SJCRH30 (cell line): ENCODE data around the gene PTPN14. TPM values are rescaled to one million over a fixed set of nuclear protein-coding genes. Genes with fewer than 3 reads are reported as not detected.

Experiments used
- DNase-seq, 2 experiments: peaks; one replicate each; pipeline ENCODE4 v3.0.0-alpha.2; 2015 to 2020
- H3K27ac ChIP-seq: fragments of 250-450 bp; sonication (Bioruptor Pico); 2 replicates; pipeline ENCODE4 v1.5.1; 2020; ENCODE audit warnings: mild to moderate bottlenecking, moderate library complexity
- H3K27me3 ChIP-seq: fragments of 250-450 bp; sonication (Bioruptor Pico); 2 replicates; pipeline ENCODE4 v1.5.1; 2020; ENCODE audit warnings: mild to moderate bottlenecking, moderate library complexity
- H3K36me3 ChIP-seq: fragments of 250-450 bp; sonication (Bioruptor Pico); 2 replicates; pipeline ENCODE4 v1.5.1; 2020; ENCODE audit warnings: mild to moderate bottlenecking, moderate library complexity
- H3K4me1 ChIP-seq: fragments of 250-450 bp; sonication (Bioruptor Pico); 2 replicates; pipeline ENCODE4 v1.5.1; 2020; ENCODE audit warnings: mild to moderate bottlenecking, moderate library complexity
- H3K4me3 ChIP-seq: fragments of 250-450 bp; sonication (Bioruptor Pico); 2 replicates; pipeline ENCODE4 v1.5.1; 2020; ENCODE audit warnings: mild to moderate bottlenecking, moderate library complexity
- H3K9me3 ChIP-seq: fragments of 250-450 bp; sonication (Bioruptor Pico); replicated peaks from 2 replicates; pipeline ENCODE4 v1.5.1; 2020; ENCODE audit warnings: mild to moderate bottlenecking, moderate library complexity
- total RNA-seq: library from RNA; depleted of rRNA; stranded (reverse); fragments of >200 nt; shearing (Covaris generic); gene quantifications from 2 replicates; pipeline ENCODE4 v1.2.3, GENCODE V29; 2014

Gene PTPN14
- total RNA-seq, 1 experiment from 2014 or later, result 24.3 TPM

DNA sequence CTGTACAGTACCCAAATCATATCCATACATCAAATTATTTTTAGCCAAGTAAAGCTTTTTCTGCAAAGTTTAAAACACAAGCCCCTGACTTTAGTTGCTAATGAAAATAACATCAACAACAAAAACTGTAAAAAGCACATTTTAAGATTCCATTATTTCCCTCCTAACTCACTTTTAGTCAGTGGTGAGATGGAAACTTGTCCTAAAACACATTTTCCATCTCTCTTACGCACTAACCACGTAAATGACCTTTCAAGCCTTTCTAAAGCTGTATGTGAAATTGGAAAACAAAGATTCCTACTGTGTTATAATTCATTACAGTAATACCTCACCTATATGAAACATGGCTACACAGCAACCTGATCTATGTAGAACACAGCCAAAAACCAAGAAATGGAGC, 77.5 kb downstream of the PTPN14 start:
- Histone ChIP-seq H3K27ac (no peak overlapping the region), H3K4me1 (no peaks in the 10 kb centered on the region)

DNA sequence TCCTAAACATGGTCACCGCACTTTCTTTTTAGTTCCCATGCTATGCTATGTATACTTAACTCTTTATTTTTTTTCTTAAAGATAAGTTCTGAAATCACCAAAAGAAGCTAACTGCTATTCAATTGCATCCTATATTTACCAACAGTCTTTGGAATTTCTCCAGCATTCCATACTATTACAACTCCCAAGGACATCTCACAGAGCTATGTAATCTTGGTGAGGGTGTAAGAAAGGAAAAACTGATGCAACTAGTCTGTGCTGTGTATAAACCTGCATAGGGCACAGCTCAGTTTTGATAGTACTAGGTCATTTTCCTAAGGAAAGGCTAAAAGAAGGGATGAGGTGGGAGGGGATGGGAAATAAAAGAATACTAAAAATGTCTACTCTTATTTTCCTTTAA, 78.0 kb downstream of the PTPN14 start:
- Histone ChIP-seq H3K9me3 (no peaks in the 10 kb centered on the region), H3K36me3 (no peaks in the 10 kb centered on the region), H3K4me3 (no peak overlapping the region), H3K4me1 (no peaks in the 10 kb centered on the region), H3K27me3 (no peaks in the 10 kb centered on the region), H3K27ac (no peak overlapping the region)
- no peak for DNase-seq

More for the DNA sequence above, 77.5 kb downstream of the PTPN14 start:
- H3K4me3 ChIP-seq, result no peak overlapping the region
- no peaks in the 10 kb centered on the region for H3K9me3 ChIP-seq
- no peaks in the 10 kb centered on the region for H3K36me3 ChIP-seq
- no peak for DNase-seq
- no peaks in the 10 kb centered on the region for H3K27me3 ChIP-seq

DNA sequence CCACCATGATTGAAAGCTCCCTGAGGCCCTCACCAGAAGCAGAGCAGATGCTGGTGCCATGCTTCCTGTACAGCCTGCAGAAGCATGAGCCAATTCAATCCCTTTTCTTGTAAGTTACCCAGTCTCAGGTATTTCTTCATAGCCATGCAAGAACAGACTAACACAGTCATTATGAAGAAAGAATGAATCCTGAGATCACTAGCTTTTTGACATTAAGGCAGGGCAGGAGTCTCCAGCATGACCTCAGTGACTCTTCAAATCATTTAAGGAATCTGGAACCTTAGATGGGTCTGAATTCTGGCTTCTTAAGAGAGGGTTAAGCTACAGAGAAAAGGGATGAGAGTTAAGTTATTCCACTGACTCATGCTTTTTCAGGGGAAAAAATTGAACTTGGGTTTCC, 79.0 kb downstream of the PTPN14 start:
- no peaks in the 10 kb centered on the region for H3K4me1 ChIP-seq
- no peaks in the 10 kb centered on the region for H3K27me3 ChIP-seq
- no peaks in the 10 kb centered on the region for H3K36me3 ChIP-seq
- no peaks in the 10 kb centered on the region for H3K9me3 ChIP-seq
- H3K4me3 ChIP-seq, result no peak overlapping the region
- H3K27ac ChIP-seq, result no peak overlapping the region
- no peak for DNase-seq

DNA sequence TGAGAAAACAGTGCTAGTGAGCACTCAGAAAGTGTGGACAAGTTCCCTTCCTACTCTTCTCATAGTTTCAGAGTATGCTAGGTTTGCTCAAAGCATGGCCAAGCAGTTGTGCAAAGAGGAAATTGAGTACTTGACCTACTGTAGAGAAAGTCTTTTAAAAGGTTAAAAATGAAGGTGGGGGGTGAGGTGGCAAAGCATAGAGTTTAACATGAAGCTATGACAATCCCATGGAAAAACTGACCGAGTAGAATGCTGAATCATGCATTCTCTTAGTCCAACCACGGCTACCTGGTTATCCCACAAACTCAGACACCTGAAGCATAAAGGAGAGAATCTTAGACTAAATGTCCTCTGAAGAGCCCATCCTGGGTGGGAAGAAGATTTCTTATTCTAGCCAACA, 79.9 kb downstream of the PTPN14 start:
- H3K9me3 ChIP-seq, result no peaks in the 10 kb centered on the region
- no peaks in the 10 kb centered on the region for H3K27me3 ChIP-seq
- no peaks in the 10 kb centered on the region for H3K4me1 ChIP-seq
- H3K27ac ChIP-seq, result no peak overlapping the region
- no peak for DNase-seq
- H3K4me3 ChIP-seq, result no peak overlapping the region
- no peaks in the 10 kb centered on the region for H3K36me3 ChIP-seq

DNA sequence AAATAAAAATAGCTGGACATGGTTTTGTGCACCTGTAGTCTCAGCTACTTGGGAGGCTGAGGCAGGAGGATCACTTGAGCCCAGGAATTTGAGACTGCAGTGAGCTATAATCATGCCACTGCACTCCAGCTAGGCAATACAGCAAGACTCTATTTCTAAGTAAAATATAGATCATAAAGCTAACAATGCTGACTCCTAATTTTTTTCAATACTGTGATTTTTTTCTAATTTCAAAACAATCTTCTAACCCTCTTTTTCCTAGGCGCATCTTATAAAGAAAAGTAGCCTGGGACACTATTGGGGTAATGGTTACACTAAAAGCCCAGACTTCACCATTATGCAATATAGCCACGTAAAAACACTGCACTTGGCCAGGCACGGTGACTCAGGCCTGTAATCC, 81.3 kb downstream of the PTPN14 start:
- no peaks in the 10 kb centered on the region for H3K4me1 ChIP-seq
- no peak overlapping the region for H3K4me3 ChIP-seq
- no peak overlapping the region for H3K27ac ChIP-seq
- no peak for DNase-seq
- no peaks in the 10 kb centered on the region for H3K36me3 ChIP-seq
- H3K9me3 ChIP-seq, result no peaks in the 10 kb centered on the region
- H3K27me3 ChIP-seq, result no peaks in the 10 kb centered on the region

DNA sequence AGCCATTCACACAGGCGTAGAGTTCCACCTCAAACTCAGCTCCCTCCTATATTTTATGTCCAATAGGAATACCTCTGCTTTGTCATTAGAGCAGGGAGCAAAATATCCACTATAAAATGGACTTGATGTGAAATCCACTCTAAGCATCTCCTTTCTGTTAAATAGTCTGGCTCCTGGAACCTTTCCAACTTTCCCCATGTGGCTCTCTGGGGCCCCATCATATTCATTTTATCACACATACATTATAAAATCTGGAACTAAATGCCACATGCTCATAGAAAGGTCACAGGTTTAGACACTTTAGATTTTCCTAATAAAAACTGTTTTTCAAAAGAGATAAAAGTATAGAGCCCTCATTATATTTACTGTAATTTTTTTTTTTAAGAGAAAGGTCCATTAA, 82.1 kb downstream of the PTPN14 start:
- DNase-seq, result peak in 1 of 2 experiments; percentile 29
- Histone ChIP-seq H3K4me3 (no peak overlapping the region), H3K9me3 (no peaks in the 10 kb centered on the region), H3K4me1 (no peaks in the 10 kb centered on the region), H3K27ac (no peak overlapping the region), H3K27me3 (no peaks in the 10 kb centered on the region), H3K36me3 (no peaks in the 10 kb centered on the region)

DNA sequence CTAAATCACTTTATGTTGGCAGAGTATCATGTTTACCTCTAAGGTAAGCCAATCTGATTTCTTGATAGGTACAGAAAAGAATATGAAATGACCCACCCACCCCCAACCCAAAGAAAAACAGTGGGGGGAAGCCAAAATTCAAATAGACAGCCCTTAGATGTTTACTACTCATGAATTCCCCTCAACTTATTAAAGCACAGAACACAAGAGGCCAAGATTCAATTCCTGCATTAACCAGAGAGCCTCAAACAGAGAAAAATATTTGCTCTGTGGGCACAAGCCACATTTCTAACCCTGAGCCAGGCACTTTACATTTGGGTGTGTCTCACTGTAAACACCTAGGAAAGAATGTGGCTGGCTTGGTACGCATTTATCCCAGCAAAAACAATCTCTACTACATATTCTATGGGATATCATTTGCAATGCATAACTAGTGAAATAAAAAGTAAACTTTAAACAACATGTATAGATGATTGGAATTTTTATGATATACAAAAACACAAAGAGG, 84.3 kb downstream of the PTPN14 start:
- Histone ChIP-seq H3K27ac (no peak overlapping the region), H3K36me3 (no peaks in the 10 kb centered on the region), H3K9me3 (no peaks in the 10 kb centered on the region), H3K4me3 (no peak overlapping the region), H3K27me3 (no peaks in the 10 kb centered on the region), H3K4me1 (no peaks in the 10 kb centered on the region)
- DNase-seq, result no peak

DNA sequence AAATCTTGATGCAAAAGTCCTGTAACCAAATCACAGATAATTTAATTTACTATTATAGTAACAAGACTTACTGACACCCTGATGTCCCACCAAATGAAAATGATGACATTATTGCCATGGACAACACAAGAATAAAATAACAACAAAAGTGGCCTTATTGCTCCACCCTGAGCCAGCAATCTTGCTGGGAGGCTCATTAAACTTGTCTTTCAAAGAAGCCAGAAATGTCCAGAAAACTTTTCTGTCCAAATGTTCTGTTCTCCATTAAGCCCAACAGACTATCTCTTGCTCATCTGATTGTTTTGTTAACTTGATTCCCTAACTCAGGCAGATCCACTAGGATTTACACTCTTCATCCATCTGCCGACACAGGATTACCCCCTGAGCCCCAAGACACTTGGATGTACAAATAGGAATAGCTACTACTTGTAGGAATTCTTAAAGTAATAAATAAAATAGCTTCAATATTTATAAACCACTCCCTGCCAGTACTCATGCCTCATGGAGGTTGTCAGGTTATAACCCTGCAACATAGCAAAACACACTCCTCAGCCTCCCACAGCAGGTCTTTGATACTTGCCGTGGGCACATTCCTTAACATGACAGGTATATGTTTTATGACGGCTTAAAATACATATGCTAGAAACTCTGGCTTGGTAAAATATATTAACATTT, 84.9 kb downstream of the PTPN14 start:
- Histone ChIP-seq H3K9me3 (no peaks in the 10 kb centered on the region), H3K27ac (no peak overlapping the region), H3K4me3 (no peak overlapping the region), H3K36me3 (no peaks in the 10 kb centered on the region), H3K4me1 (no peaks in the 10 kb centered on the region), H3K27me3 (no peaks in the 10 kb centered on the region)
- DNase-seq, result no peak

DNA sequence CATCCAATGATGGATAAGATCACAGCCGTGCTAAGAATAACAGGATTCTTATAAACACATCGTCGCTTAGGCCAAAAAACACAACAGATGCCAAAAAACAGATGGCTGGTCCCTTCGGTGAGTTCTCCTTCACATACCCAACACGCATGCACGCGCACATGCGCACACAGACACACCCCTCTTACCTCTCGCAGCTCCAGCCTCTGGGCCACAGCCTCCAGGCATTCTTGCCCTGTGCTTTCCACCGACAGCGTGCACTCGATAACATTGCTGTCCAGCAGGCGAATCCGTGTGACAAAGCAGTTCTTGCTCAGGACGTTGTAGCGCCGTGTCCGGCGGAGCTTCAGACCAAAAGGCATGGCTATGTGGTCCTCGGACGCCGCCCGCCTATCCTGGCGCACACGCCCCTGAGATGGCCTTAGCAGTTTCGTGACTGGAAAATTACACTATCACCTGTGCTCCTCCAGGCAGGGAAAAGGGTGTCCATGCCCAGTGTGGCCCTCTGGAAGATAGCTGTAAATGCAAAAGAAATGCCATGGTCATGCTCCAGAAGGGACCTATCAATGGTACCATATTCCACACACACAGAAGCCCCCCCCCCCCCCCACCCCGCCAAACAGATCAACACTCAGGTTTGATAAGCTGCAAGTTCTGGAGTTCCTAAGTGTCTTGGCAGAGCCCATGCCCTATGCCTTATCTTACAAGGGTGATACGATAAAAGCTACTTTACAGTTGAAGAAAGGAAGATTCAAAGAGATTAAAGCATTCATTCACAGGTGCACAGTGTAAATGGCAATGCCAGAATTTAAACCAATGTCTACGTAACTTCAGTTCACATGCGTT, 86.7 kb downstream of the PTPN14 start:
- no peaks in the 10 kb centered on the region for H3K4me1 ChIP-seq
- no peaks in the 10 kb centered on the region for H3K27me3 ChIP-seq
- H3K27ac ChIP-seq, result no peak overlapping the region
- no peak overlapping the region for H3K4me3 ChIP-seq
- DNase-seq, result no peak
- no peaks in the 10 kb centered on the region for H3K9me3 ChIP-seq
- H3K36me3 ChIP-seq, result no peaks in the 10 kb centered on the region

DNA sequence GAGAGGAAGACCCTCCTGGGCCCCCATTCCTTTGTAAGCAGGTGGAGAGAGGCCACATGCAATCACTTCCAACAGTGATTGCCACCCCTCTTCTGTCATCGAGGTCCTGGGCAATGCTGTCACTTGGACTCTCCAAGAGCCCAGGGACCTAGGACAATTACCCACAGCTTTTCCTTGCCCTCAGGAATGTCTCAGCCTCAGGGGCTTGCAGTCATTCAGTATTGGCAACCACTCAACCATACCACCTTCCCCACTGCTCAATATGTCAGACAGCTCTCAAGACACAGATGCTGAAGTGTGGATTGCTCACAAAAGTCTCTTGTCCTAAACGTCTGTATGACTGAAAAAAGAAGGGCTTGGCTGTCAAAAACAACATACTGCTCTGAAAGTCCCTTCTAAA, 87.8 kb downstream of the PTPN14 start:
- Histone ChIP-seq H3K9me3 (no peaks in the 10 kb centered on the region), H3K4me3 (no peak overlapping the region), H3K27me3 (no peaks in the 10 kb centered on the region), H3K36me3 (no peaks in the 10 kb centered on the region), H3K4me1 (no peaks in the 10 kb centered on the region), H3K27ac (no peak overlapping the region)
- DNase-seq, result no peak

DNA sequence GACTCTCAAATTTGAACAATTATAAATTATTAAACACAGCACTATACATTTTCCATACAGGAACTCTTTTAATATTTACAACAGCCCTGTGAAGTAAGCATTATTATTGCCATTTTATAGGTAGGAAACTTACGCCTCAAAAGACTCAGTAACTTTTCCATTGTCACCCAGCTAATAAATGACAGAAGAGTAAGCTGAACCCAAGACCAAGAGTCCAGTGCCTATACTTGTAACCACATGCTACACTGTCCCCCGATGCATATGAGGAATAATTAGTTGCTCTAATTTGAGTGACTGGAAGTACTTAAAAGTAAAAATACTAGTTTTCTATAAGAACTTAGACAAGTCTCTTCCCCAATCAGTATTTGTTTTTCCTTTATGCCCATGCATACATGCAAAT, 88.5 kb downstream of the PTPN14 start:
- Histone ChIP-seq H3K9me3 (no peaks in the 10 kb centered on the region), H3K27ac (no peak overlapping the region), H3K4me3 (no peak overlapping the region), H3K4me1 (no peaks in the 10 kb centered on the region), H3K36me3 (no peaks in the 10 kb centered on the region), H3K27me3 (no peaks in the 10 kb centered on the region)
- DNase-seq, result no peak

DNA sequence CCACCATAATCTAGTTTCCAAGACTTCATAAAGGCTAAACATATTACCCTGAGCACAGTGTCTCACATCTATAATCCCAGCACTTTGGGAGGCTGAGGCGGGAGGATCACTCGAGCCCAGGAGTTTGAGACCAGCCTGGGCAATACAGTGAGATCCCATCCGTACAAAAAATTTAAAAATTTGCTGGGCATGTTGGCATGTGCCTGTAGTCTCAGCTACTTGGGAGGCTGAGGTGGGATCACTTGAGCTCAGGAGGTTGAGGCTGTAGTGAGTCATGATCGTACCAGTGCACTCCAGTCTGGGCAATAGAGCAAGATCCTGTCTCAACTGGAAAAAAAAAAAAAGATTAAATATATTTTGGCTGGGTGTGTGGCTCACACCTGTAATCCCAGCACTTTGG, 90.1 kb downstream of the PTPN14 start:
- no peak for DNase-seq
- no peak overlapping the region for H3K4me3 ChIP-seq
- no peaks in the 10 kb centered on the region for H3K9me3 ChIP-seq
- no peaks in the 10 kb centered on the region for H3K4me1 ChIP-seq
- no peaks in the 10 kb centered on the region for H3K27me3 ChIP-seq
- no peak overlapping the region for H3K27ac ChIP-seq
- no peaks in the 10 kb centered on the region for H3K36me3 ChIP-seq

DNA sequence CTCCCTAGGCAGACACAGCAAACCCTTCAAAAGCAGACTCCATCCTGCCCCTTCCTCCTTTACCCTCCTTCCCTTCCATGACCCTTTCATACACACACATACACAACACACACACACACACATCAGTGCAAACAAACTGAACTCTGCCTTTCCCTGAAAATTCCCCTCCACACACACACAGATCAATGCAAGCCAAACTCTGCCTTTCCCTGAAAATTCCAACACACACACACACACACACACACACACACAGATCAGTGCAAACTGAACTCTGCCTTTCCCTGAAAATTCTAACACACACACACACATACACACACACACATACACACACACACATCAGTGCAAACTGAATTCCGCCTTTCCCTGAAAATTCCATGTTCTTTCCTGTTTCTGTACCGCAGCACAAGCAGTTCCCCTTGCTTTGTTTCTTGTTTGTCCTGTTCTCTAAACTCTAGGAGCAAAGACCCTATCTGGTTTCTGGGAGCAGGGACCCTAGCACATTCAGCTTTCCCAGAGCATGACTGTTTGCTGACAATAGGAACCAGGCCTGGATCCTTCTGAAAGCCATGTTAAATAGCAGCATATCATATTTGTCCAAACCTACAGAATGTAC, 91.0 kb downstream of the PTPN14 start:
- no peaks in the 10 kb centered on the region for H3K9me3 ChIP-seq
- H3K4me1 ChIP-seq, result peaks cover 7% of the 10 kb centered on the region
- no peak for DNase-seq
- H3K4me3 ChIP-seq, result no peak overlapping the region
- H3K27ac ChIP-seq, result no peak overlapping the region
- no peaks in the 10 kb centered on the region for H3K27me3 ChIP-seq
- H3K36me3 ChIP-seq, result no peaks in the 10 kb centered on the region

DNA sequence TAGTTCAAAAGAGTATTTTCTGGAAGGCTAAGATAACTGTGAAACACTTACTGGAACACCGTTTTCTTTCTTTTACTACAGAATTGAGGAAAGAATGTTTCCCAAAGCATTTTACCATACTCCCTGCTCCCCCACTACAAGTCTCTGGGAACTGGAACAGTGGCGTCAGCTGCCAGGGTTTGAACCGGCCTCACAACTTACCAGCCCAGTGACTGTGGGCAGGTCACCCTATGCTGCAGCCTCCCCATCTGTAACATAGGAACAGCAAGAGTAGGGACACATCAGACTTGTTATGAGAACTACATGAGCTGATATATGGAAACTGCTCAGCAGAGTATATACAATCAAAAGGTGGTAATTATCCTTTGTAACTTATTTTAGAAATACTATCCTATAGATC, 91.5 kb downstream of the PTPN14 start:
- Histone ChIP-seq H3K4me3 (no peak overlapping the region), H3K27ac (no peak overlapping the region), H3K4me1 (peaks cover 12% of the 10 kb centered on the region), H3K9me3 (no peaks in the 10 kb centered on the region), H3K36me3 (no peaks in the 10 kb centered on the region), H3K27me3 (no peaks in the 10 kb centered on the region)
- no peak for DNase-seq

DNA sequence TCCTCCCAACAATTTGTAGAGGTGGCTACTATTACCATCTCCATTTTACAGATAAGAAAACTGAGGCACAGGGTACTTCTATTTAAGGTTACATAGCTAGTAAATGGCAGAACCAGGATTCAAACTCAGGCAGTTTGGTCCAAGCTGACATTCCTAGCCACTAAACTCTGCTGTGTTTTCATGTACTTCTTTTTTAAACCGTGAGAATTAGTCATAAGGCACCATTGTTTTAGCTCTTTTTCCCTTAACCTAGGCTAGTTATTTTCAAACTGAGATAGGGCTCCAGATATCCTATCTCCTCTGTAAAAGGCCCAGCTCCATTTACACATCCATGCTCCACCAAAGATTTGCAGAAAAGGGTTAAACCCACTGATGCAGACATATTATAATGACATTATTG, 92.9 kb downstream of the PTPN14 start:
- Histone ChIP-seq H3K36me3 (no peaks in the 10 kb centered on the region), H3K4me1 (peaks cover 19% of the 10 kb centered on the region), H3K9me3 (no peaks in the 10 kb centered on the region), H3K27ac (no peak overlapping the region), H3K27me3 (no peaks in the 10 kb centered on the region), H3K4me3 (no peak overlapping the region)
- DNase-seq, result no peak
